Activated T-cell treated with anti-CD3 and anti-CD28 coated beads for 1 hour (primary cell): ENCODE results near the gene PHF20.
"Not testable (repeated sequence)": the region's sequence is repeated elsewhere in the genome, so short reads cannot be mapped to it uniquely, and the experiment has no call there.

Experiments
- DNase-seq: peaks from one replicate; pipeline ENCODE4 v3.0.0-alpha.2; 2020; ENCODE audit warnings: low read depth

PHF20 gene

GRCh38 chr20:35975576-35976373 is 204.0 kb downstream of the PHF20 start:
- no peak for DNase-seq

- DNase-seq: no peak
Measured at GRCh38 chr20:35978041-35978513, 206.3 kb downstream of the PHF20 start.

GRCh38 chr20:35979544-35979943 is 207.7 kb downstream of the PHF20 start:
- DNase-seq: no peak

- DNase-seq: no peak
Measured at GRCh38 chr20:35981969-35982368, 210.2 kb downstream of the PHF20 start.

GRCh38 chr20:35984382-35984781 is 212.6 kb downstream of the PHF20 start:
- DNase-seq: no peak

GRCh38 chr20:35985806-35986205 is 214.0 kb downstream of the PHF20 start:
- DNase-seq: no peak

GRCh38 chr20:35988910-35989463 is 217.2 kb downstream of the PHF20 start:
- DNase-seq: no peak

- DNase-seq: no peak
Measured at GRCh38 chr20:35991142-35991771, 219.4 kb downstream of the PHF20 start.

GRCh38 chr20:35992713-35993335 is 221.0 kb downstream of the PHF20 start:
- DNase-seq: peak; percentile 12

GRCh38 chr20:35994994-35995453 is 223.2 kb downstream of the PHF20 start:
- DNase-seq: peak; percentile 84

GRCh38 chr20:35996492-35996891 is 224.7 kb downstream of the PHF20 start:
- DNase-seq: not testable (repeated sequence)
